LHCN-M2 (cell line): ENCODE results near the gene HNMT. TPM values are rescaled to one million over a fixed set of nuclear protein-coding genes. Genes with fewer than 3 reads are reported as not detected.
"Not testable (repeated sequence)": the region's sequence is repeated elsewhere in the genome, so short reads cannot be mapped to it uniquely, and the experiment has no call there.

ENCODE experiments used
- DNase-seq: peaks from one replicate; pipeline ENCODE4 v3.0.0-alpha.2; 2012; ENCODE audit warnings: low read depth
- total RNA-seq: library from RNA; depleted of rRNA; stranded (reverse); fragments of >200 nt; gene quantifications from 2 replicates; pipeline ENCODE4 v1.2.3, GENCODE V29; 2014

Gene HNMT
- total RNA-seq, 1 experiment from 2014 or later: 45.6 TPM

DNA sequence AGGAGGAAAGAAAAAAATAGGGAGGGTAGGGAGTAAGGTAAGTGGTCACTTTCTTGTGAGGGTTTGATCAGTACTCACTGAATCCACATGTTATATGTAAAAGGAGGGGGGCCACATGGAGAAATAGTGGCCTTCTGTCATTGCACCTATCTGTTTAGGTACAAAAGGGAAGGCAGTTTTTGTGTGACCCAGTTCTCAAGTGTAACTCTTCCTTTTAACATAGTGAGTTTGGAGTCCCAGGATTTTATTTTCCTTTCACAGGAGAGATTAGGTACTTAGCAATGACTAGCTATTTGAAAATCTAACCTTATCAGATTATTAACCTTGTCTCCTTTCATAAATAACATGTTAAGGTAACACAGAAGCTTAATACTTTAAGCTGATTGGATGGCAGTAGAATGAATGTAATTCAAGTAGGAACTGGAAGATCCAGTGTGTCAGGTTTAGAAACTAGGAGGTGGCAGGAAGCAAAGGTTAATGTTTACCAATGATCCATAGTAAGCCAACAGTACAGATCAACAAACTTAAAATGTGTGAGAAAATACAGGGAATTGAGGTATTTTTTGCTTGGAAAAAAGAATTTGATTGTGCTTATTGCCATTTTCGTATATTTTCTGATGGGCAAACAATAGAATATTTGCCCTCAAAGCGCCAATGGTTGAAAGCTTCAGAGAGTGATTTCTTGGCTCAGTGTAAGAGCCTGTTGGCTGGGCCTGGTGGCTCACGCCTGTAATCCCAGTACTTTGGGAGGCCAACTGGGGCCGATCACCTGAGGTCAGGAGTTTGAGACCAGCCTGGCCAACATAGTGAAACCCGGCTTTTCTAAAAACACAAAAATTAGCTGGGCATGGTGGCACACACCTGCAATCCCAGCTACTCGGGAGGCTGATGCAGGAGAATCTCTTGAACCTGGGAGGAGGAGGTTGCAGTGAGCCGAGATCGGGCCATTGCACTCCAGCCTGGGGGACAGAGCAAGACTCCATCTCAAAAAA lies 11.3 kb downstream of the HNMT start:
- no peak for DNase-seq

DNA sequence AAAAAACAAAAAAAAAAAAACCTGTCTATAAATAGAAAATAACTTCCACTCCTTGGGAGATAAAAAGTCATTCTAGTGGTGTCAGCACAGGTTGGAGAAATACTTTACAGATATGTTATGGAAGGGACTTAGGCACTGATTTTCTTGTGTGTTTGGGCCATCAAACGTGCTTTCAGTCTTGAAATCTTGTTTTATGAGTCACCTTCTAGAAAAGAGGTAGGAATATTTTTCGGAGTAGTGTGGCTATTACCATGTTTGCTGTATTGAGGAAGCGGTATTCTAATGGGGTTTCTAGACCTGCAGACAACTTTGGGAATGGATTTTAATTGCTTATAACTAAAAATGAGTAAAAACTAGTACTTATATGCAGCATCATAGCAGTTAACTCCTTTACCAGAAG lies 12.0 kb downstream of the HNMT start:
- no peak for DNase-seq

DNA sequence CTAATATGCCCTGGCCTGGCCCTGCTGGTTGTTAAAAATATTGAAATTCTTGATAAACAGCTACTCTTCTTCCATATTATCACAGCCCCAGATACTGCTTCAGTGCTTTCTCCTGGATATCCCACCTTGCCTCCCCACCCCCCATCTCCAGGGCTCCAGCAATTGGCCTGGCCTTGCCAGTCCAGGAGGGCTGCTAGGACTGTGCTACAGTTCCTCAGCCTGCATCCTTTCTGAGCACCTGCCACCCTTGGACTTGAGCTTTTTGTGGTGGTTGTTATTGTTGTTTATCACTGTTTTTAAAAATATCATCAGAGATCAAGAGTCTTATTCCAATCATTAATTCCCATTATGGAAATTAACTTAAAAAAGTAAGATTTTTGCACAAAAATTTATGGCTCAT lies 13.5 kb downstream of the HNMT start:
- DNase-seq: no peak

DNA sequence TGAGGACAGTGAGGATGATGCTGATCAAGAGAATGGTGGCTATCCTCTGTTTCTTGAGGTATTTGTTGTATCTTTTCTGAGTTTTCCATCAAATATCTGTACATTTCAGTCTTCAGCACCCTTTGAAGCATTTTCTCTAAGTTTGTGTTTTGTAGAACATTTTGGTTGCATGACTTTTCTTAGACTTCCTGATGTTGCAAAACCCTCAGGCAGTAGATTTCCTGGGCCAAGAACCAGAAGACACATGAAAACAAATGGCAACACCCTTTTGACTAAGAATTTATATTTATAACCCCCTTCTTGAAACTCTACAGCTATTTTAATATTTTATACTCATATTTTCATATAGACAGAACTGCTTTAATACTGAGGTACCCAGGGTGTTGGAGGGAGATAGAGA lies 16.2 kb downstream of the HNMT start:
- DNase-seq: no peak

DNA sequence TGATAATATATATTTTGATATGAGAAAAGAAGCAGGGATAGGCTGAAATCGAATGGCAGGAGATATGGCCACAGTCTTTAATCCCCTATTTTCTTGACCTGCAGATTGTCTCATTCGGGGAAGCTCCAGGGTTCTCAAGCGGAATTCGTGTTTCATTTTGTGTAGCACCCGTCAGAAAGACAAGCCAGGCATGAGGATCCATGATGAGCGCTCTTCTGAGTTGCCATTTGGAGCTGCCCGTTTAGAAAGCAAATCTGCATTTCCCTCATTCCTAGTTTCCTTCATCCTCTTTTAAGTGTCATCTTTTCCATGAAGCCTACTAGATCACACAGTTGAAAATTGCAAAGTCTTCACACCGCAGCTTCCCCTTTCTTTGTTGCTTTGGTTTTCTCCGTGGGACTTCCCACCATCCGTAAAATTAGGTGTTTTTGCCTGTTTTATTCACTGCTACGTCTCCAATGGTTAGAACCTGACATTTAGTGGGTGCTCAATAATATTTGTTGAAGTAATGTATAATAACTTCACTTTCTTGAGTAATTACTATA lies 16.9 kb downstream of the HNMT start:
- DNase-seq: no peak

DNA sequence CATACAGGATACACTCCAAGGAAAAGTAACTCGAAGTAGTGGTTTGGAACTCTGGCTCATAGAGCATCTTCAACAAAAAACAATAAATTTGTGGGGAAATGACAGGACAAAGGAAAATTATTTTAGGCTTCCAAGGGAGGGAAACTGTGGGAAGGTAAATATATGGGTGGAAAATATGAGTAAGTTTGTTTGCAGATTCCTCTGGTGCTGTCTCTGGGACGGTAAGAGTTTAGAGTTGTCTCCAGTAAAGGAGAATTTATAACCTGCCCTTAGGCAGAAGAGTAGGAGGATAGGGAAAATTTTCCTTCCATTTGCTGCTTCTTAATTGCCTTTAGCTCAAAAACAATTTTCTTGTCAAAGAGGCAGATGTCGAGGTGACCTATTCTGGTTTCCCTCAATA lies 19.3 kb downstream of the HNMT start:
- no peak for DNase-seq

DNA sequence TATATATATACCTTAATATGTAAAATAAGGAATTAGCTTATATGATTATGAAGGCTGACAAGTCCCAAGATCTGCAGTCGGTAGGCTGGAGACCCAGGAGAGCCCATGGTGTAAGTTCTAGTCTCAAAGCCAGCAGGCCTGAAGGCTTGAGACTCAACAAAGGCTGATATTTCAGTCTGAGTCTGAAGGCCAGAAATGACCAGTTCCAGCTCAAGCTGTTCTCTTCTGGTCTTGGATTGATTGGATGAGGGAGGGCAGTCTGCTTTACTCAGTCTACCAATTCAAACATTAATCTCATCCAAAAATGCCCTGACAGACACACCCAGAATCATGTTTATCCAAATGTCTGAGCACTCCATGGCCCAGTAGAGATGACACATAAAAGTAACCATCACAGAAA lies 22.0 kb downstream of the HNMT start:
- DNase-seq: no peak

DNA sequence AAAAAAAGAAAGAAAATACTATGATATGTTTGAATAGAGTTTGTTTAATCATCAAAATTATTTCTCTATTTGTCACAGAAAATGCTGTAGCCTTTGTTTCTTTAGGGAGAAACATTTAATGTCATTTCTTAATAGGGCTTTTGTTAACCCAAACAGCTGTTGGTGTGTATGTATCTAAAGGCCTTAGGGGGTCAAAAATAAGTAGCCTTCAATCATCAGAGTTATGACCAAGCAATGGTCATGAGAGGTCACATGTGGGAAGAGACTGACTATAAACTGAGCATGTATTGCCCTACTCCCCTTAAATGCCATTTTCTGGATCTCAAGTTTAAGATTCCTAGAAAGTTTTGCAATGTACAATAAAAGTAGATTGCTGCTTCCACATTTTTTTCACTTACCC lies 22.7 kb downstream of the HNMT start:
- peak; percentile 72 for DNase-seq

DNA sequence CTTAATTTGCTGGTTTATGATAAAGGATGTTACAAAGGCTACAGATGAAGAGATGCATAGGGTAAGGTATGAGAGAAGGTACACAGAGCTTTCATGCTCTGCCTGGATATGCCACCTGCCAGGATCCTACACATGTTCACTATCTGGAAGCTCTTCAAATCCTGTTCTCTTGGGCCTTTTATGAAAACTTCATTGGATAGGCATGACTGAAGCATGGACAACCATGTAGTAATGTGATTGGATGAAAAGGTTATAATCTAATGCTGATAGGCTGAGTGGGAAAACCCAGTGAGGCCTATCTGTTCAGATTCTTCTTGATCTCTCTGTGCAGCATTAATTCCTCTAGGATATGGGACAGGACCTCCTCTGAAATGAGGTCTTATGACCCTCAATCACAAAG lies 26.8 kb downstream of the HNMT start:
- no peak for DNase-seq

DNA sequence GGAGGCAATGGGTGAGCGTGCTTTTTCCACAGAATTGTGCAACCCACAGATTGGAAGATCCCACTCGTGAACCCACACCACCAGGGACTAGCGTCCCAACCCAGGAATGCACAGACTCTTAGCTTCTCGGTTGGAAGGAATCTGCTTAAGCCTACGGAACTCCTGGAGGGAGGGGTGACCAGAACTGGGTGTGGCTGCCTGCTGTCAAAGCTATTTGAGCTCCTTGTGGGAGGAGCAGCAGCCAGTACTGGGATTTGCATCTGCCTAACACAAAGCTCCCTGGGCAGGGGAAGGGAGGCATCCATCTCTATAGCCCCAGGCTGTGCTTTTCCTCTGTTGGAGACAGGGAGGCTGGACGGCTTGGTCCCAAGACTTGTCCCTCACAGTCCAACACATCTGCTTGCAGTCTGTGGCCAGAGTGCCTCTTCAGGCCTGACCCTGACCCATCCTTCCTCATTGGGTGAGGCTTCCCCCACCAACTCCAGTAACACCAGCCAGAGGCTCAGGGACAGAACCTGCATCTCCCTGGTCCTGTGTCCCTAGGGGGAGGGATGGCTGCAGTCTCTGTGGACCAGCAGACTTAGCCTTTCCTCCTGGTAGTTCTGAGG lies 27.9 kb downstream of the HNMT start:
- no peak for DNase-seq

DNA sequence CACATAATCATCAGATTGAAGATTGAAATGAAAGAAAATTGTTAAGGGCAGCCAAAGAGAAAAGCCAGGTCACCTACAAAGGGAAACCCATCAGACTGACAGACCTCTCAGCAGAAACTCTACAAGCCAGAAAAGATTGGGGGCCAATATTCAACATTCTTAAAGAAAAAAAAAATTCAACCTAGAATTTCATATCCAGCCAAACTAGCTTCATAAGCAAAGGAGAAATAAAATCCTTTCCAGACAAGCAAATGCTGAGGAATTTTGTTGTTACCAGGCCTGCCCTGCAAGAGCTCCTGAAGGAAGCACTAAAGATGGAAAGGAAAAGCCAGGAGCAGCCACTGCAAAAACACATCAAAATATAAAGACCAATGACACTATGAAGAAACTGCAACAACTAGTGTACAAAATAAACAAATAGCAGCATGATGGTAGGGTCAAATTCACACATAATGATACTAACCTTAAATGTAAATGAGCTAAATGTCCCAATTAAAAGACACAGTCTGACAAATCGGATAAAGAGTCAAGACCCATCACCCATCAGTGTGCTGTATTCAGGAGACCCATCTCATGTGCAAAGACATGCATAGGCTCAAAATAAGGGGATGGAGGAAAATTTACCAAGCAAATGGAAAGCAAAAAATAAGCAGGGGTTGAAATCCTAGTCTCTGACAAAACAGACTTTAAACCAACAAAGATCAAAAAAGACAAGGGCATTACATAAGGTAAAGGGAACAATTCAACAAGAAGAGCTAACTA lies 29.6 kb downstream of the HNMT start:
- DNase-seq: not testable (repeated sequence)

DNA sequence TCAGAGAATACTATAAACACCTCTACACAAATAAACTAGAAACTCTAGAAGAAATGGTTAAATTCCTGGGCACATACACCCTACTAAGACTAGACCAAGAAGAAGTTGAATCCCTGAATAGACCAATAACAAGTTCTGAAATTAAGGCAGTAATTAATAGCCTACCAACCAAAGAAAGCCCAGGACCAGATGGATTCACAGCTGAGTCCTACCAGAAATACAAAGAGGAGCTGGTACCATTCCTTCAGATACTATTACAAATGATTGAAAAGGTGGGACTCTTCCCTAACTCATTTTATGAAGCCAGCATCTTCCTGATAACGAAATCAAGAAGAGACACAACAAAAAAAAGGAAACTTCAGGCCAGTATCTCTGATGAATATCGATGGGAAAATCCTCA lies 31.1 kb downstream of the HNMT start:
- DNase-seq: not testable (repeated sequence)

DNA sequence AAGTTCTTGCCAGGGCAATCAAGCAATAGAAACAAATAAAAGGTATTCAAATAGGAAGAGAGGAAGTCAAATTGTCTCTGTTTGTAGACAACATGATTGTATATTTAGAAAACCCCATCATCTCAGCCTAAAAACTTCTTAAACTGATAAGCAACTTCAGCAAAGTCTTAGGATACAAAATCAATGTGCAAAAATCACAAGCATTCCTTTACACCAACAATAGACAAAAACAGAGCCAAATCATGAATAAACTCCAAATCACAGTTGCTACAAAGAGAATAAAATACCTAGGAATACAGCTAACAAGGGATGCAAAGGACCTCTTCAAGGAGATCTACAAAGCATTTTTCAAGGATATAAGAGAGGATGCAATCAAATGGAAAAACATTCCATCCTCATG lies 31.9 kb downstream of the HNMT start:
- not testable (repeated sequence) for DNase-seq

DNA sequence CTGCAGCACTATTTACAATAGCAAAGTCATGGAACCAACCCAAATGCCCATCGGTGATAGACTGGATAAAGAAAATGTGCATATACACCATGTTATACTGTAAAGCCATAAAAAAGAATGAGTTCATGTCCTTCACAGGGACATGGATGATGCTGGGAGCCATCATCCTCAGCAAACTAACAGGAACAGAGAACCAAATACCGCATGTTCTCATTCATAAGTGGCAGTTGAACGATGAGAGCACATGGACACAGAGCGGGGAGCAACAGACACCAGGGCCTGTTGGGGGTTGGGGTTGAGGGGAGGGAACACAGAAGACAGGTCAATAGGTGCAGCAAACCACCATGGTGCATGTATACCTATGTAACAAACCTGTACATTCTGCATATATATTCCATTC lies 33.5 kb downstream of the HNMT start:
- DNase-seq: no peak

DNA sequence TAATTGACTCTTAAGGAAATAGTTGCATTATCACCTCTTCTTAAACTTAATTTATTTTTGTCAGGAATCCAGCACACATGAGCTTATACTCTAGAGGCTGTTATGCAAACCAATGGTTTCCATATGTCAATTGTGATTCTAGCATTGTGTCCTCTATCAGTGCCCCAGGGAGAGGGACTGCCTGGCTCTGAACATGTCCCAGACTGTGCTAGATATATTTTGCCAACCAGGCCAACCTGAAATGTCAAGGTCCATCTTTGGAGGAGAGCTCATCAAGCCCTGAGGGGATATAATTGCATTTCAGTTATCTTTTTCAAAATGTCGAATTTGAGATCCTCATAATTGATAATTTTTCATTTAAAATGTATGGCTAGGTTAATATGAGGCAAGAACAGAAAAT lies 34.2 kb downstream of the HNMT start:
- DNase-seq: no peak

DNA sequence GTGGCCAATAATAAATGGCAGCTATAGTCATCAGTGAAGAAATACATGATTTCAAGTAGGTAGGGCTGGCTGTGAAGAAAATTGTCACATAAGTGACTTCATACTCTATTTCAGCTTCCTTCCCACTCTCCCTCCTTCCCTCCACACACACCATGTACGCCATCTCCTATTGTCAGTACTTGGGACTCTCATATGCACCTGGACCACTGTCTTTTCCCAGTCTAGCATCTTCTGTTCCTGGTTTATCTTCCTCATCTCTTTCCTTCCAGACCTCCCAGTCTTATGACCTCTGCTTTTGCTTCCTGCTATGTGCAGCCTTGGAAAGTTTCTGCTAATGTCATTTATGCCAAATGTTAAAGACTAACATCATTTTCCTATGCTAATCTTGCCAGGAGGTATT lies 35.0 kb downstream of the HNMT start:
- DNase-seq: no peak

DNA sequence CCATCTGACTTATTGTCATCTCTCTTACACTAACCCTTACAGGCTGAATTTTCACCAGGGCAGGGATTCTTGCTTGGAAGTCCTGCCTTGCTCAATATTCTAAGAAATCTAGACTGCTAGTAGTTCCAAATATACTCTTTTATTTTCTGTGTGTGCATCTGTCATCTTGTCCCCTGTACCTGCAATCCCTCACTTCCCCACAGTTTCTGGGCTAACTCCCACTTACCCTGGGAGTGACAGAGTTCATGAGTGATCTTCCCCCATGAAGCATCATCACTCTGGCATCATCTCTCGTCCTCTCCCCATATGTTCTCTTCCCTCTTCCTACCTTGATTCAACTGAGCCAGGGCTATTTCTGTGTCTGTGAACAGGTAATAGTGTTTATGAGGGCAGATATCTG lies 35.7 kb downstream of the HNMT start:
- no peak for DNase-seq

DNA sequence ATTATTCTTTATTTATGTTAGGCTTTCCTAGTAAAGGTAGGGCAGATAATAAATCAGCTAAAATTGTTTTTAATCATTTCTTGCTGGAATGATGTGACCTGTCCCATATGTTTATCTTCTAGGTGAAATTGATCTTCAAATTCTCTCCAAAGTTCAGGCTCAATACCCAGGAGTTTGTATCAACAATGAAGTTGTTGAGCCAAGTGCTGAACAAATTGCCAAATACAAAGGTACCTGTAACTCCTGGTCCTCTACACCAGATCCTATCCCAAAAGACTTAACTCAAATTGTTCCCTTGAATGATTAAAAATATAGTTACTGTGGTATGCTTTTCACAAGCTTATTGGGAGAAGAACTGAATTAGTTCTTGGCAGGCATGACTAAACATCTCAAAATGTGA lies 36.5 kb downstream of the HNMT start:
- DNase-seq: no peak

DNA sequence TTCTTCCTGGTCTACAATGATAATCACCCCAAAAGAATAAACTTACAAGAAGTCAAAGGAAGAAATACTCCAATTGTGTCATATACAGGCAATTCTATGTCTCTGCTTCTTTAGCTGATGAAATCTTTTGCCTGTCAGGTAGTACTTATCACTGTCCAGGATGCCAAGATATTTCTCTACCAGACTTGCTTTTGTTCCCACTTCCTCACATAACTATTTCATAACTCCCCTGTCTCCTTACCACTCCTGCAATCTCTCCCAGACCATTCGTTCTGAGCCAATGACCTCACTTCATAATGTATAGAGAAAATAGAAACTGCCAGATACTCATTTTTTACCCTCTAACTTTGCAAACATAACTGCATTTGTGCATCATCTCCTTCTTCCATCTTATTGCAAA lies 39.1 kb downstream of the HNMT start:
- no peak for DNase-seq

DNA sequence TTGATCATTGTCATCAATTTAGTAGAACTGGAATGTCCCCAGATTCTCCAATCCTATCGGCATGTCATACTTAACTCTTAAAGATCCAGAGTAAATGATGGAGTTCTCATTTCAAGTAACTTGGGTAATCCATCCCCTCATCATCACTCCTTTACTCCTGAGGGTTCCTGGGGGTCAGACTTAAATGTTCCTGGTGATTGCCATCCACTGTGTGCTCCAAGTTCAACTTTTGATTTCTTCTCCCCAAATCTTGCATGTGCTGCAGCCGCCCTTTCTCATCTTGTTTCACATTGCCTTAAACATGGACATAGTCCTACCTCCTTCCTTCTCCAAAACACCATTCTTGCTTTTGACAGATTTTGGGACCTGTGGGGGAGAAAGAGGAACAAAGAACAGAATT lies 43.2 kb downstream of the HNMT start:
- DNase-seq: no peak

DNA sequence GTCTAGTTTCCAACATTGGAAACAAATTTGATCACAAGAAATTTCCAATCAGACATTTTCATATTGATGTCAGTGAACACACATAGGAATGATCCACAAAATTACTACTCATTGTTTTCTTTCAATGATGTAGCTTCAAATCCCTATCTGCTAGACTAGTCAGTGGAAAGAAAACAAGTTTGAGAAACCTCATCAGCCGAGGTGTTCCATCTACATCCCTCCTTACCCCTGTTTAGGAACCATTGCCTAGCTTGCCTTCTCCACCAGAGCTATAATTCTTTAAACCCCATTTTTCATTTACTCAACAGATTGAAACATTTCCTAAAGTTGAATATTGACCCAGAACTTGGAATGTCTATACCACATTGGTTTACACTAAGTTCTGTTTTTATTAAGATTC lies 45.3 kb downstream of the HNMT start:
- DNase-seq: no peak

DNA sequence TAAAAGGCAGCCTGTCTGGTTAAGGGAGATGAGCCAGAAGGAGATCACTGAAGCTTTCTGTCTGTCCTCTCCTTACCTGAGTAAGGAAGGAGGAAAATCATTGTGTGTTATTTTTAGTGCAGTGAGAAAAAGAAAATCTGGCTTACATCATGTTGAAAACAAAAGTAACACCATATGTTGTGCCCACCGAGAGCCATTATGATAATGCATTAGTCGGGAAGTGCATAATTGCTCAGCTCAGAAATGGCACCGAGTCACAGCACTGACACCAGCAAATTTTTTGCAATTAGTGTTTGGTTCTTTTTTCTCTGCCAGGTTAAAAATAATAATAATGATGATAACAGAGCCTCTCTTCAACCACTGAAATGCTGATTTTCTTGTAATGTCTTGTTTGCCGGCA lies 46.6 kb downstream of the HNMT start:
- no peak for DNase-seq
